ENCODE results near the gene STX2.

DNA sequence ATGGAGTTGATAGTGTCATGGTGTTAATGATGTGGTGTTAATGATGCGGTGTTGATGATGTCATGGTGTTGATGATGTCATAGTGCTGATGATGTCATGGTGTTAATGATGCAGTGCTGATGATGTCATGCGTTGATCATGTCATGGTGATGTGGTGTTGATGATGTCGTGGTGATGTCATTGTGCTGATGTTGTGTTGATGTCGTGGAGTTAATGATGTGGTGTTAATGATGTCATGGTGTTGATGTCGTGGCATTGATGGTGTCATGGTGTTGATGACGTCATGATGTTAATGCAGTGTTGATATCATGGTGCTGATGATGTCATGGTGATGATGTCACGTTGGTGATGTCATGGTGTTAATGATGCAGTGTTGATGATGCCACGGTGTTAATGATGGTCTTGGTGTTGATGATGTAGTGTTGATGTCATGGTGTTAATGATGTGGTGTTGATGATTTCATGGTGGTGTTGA, 73.8 kb downstream of the STX2 start:
- TF ChIP-seq, protein P1, sequence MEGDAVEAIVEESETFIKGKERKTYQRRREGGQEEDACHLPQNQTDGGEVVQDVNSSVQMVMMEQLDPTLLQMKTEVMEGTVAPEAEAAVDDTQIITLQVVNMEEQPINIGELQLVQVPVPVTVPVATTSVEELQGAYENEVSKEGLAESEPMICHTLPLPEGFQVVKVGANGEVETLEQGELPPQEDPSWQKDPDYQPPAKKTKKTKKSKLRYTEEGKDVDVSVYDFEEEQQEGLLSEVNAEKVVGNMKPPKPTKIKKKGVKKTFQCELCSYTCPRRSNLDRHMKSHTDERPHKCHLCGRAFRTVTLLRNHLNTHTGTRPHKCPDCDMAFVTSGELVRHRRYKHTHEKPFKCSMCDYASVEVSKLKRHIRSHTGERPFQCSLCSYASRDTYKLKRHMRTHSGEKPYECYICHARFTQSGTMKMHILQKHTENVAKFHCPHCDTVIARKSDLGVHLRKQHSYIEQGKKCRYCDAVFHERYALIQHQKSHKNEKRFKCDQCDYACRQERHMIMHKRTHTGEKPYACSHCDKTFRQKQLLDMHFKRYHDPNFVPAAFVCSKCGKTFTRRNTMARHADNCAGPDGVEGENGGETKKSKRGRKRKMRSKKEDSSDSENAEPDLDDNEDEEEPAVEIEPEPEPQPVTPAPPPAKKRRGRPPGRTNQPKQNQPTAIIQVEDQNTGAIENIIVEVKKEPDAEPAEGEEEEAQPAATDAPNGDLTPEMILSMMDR (IDR thresholded peaks at IDR 0.05): no peak
- TF ChIP-seq POLR2A (IDR thresholded peaks at IDR 0.05) (no peak), EP300 (IDR thresholded peaks at IDR 0.05) (no peak)

Data from tibial nerve (tissue), 4 donors.